Left lobe of liver (tissue), 1 donor: ENCODE measurements around the gene AQP12B. TPM values are rescaled to one million over a fixed set of nuclear protein-coding genes. Genes with fewer than 3 reads are reported as not detected.

Experiments
- total RNA-seq: library from RNA; stranded (reverse); gene quantifications from one replicate; pipeline ENCODE4 v1.2.1, GENCODE V29; 2021
- donor health status: DM: no; HTN: yes; CAD: no.

AQP12B gene
- total RNA-seq, 1 donor from 2014 or later = not detected

Other genes with a start within 250 kb of the AQP12B start
- 29.4 TPM for gene GPC1, start 247.2 kb downstream of the AQP12B start, total RNA-seq
- 13.1 TPM for gene ANKMY1, start 124.9 kb downstream of the AQP12B start, total RNA-seq
- 2.0 TPM for gene DUSP28, start 122.5 kb downstream of the AQP12B start, total RNA-seq
- gene RNPEPL1, start 114.4 kb downstream of the AQP12B start, total RNA-seq = 40.6 TPM
- 13.7 TPM for gene CAPN10, start 96.2 kb downstream of the AQP12B start, total RNA-seq
- gene GPR35, start 57.4 kb downstream of the AQP12B start, total RNA-seq = 0.53 TPM
- not detected for gene AQP12A, start 9.0 kb upstream of the AQP12B start, total RNA-seq
- gene KIF1A, start 137.3 kb upstream of the AQP12B start, total RNA-seq = 1.1 TPM
- gene AGXT, start 185.9 kb upstream of the AQP12B start, total RNA-seq = 1,805 TPM
- 19.3 TPM for gene MAB21L4, start 213.3 kb upstream of the AQP12B start, total RNA-seq
- 0.05 TPM for gene CROCC2, start 223.5 kb upstream of the AQP12B start, total RNA-seq